Mammary epithelial cell (primary cell): ENCODE results near the gene UPB1.

Experiments used
- EZH2 ChIP-seq: IDR thresholded peaks from 2 replicates; pipeline ENCODE4 v1.6.1; 2012; ENCODE audit warnings: low read length, inconsistent platforms, borderline replicate concordance
- TF ChIP-seq, protein P1 (sequence below), 2 donors: IDR thresholded peaks in 1 of 2; conservative IDR thresholded peaks in 1 of 2; 2 replicates each; pipeline ENCODE4 v1.5.1; 2011 to 2012; ENCODE audit warnings: inconsistent platforms in 2 of 2, low read length in 2 of 2, mild to moderate bottlenecking in 2 of 2, control low read depth in 1 of 2, low read depth in 1 of 2; ENCODE audit not compliant: insufficient read depth in 1 of 2; ENCODE audit errors: extremely low read depth in 1 of 2

DNA sequence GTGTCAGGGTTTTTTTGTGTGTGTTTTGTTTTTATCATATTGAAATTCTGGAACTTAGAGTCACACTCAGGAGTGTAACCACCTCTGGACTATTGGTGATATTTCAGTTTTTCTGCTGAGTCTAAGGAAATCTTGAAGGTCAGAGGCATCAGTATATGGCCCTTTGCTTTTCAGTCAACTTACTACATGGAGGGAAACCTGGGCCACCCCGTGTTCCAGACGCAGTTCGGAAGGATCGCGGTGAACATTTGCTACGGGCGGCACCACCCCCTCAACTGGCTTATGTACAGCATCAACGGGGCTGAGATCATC is 19.9 kb downstream of the UPB1 start:
- TF ChIP-seq, protein P1, sequence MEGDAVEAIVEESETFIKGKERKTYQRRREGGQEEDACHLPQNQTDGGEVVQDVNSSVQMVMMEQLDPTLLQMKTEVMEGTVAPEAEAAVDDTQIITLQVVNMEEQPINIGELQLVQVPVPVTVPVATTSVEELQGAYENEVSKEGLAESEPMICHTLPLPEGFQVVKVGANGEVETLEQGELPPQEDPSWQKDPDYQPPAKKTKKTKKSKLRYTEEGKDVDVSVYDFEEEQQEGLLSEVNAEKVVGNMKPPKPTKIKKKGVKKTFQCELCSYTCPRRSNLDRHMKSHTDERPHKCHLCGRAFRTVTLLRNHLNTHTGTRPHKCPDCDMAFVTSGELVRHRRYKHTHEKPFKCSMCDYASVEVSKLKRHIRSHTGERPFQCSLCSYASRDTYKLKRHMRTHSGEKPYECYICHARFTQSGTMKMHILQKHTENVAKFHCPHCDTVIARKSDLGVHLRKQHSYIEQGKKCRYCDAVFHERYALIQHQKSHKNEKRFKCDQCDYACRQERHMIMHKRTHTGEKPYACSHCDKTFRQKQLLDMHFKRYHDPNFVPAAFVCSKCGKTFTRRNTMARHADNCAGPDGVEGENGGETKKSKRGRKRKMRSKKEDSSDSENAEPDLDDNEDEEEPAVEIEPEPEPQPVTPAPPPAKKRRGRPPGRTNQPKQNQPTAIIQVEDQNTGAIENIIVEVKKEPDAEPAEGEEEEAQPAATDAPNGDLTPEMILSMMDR (conservative IDR thresholded peaks at IDR 0.05 in 1 of 2, IDR thresholded peaks at IDR 0.05 in 1 of 2; ENCODE audit: extremely low read depth in 1 of 2, insufficient read depth in 1 of 2, low read depth in 1 of 2, low read length in 2 of 2) = no peak
- no peak for TF ChIP-seq EZH2
